ENCODE data around the gene GALK2.

The GALK2 gene

GRCh38 chr15:49169880-49170597 lies at the start of gene GALK2:
Gene GALK2 (plus strand): TSS chr15:49170247. CDS start chr15:49170323, 76 bp downstream.
- H3K36me3 ChIP-seq (replicated peaks), result no peaks in the 10 kb centered on the region
- DNase-seq, result peak; percentile 77
- H3K27ac ChIP-seq, result peak within 1 kb of the TSS; percentile 92
- TF ChIP-seq, protein P1, sequence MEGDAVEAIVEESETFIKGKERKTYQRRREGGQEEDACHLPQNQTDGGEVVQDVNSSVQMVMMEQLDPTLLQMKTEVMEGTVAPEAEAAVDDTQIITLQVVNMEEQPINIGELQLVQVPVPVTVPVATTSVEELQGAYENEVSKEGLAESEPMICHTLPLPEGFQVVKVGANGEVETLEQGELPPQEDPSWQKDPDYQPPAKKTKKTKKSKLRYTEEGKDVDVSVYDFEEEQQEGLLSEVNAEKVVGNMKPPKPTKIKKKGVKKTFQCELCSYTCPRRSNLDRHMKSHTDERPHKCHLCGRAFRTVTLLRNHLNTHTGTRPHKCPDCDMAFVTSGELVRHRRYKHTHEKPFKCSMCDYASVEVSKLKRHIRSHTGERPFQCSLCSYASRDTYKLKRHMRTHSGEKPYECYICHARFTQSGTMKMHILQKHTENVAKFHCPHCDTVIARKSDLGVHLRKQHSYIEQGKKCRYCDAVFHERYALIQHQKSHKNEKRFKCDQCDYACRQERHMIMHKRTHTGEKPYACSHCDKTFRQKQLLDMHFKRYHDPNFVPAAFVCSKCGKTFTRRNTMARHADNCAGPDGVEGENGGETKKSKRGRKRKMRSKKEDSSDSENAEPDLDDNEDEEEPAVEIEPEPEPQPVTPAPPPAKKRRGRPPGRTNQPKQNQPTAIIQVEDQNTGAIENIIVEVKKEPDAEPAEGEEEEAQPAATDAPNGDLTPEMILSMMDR (IDR thresholded peaks at IDR 0.05; ENCODE audit: low read depth, low read length, missing control alignments), result no peak
- peak within 1 kb of the TSS; percentile 91 for H3K4me3 ChIP-seq (ENCODE audit: low read depth, low read length)
- no peaks in the 10 kb centered on the region for H3K27me3 ChIP-seq (replicated peaks)
- in situ Hi-C loops (cut with HindIII; ENCODE audit: low pct_ligation_motif_present, low sequenced_read_pairs), result no loop called here

DNA sequence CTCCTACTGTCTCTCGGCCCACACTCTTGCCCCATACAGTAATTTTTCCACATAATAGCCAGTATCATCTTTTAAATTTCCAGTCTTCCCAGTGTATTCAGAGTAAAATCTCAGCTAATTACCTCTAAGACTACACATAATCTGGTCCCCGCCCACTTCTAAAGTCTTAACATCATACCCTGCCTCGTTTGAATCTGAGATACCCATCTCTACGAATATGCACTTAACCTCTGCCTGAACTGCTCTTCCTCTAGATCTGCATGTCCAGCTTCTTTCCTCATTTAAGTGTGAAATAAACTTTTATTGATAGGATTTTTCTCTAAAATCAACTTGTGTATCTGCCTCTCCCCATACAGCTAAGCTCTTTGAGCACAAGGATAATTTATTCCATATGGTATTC lies 49.2 kb upstream of the GALK2 start:
- no peaks in the 10 kb centered on the region for H3K27me3 ChIP-seq (replicated peaks)
- H3K36me3 ChIP-seq (replicated peaks), result peaks cover 2% of the 10 kb centered on the region
- H3K4me3 ChIP-seq (ENCODE audit: low read depth, low read length), result no peak overlapping the region
- no peak for DNase-seq
- in situ Hi-C loops (cut with HindIII; ENCODE audit: low pct_ligation_motif_present, low sequenced_read_pairs), result no loop called here
- TF ChIP-seq, protein P1 (IDR thresholded peaks at IDR 0.05; ENCODE audit: low read depth, low read length, missing control alignments), result no peak
- H3K27ac ChIP-seq, result no peak overlapping the region

DNA sequence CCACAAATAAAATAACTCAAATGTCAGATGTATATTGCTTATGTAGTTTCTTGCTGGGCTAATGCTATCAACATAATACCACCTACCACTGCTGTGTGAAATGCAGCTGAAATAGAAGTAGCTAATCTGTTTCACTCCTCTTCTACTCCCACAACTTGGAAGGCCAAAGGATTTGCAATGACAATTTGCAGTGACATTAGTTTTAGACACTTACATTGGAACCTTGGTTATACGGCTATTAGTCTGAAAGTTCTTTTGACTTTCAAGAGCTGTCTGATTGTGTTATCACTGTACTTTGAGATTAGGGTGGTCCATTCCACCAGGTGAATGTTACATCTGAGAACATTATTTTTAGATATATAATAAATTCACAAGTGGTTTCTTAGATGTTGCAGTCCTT lies 48.1 kb upstream of the GALK2 start:
- TF ChIP-seq, protein P1 (IDR thresholded peaks at IDR 0.05; ENCODE audit: low read depth, low read length, missing control alignments), result no peak
- Histone ChIP-seq H3K27ac (no peak overlapping the region), H3K36me3 (replicated peaks) (peaks cover 2% of the 10 kb centered on the region), H3K4me3 (ENCODE audit: low read depth, low read length) (no peak overlapping the region), H3K27me3 (replicated peaks) (no peaks in the 10 kb centered on the region)
- in situ Hi-C loops (cut with HindIII; ENCODE audit: low pct_ligation_motif_present, low sequenced_read_pairs), result no loop called here
- no peak for DNase-seq

GRCh38 chr15:49122541-49123062 lies 47.4 kb upstream of the GALK2 start:
- no peak overlapping the region for H3K27ac ChIP-seq
- no peak for DNase-seq
- H3K4me3 ChIP-seq (ENCODE audit: low read depth, low read length), result no peak overlapping the region
- H3K36me3 ChIP-seq (replicated peaks), result peaks cover 6% of the 10 kb centered on the region
- in situ Hi-C loops (cut with HindIII; ENCODE audit: low pct_ligation_motif_present, low sequenced_read_pairs), result no loop called here
- H3K27me3 ChIP-seq (replicated peaks), result no peaks in the 10 kb centered on the region
- TF ChIP-seq, protein P1 (IDR thresholded peaks at IDR 0.05; ENCODE audit: low read depth, low read length, missing control alignments), result no peak

- no peaks in the 10 kb centered on the region for H3K27me3 ChIP-seq (replicated peaks)
Measured at GRCh38 chr15:49124371-49124770, 45.7 kb upstream of the GALK2 start.

More at GRCh38 chr15:49124371-49124770, 45.7 kb upstream of the GALK2 start:
- peaks cover 21% of the 10 kb centered on the region for H3K36me3 ChIP-seq (replicated peaks)
- in situ Hi-C loops (cut with HindIII; ENCODE audit: low pct_ligation_motif_present, low sequenced_read_pairs), result no loop called here
- no peak overlapping the region for H3K27ac ChIP-seq
- TF ChIP-seq, protein P1 (IDR thresholded peaks at IDR 0.05; ENCODE audit: low read depth, low read length, missing control alignments), result no peak
- no peak overlapping the region for H3K4me3 ChIP-seq (ENCODE audit: low read depth, low read length)
- no peak for DNase-seq

Measured in brain microvascular endothelial cell (primary cell).